IMR-90 (cell line): Measurements from ENCODE around the gene GREB1L. TPM values are rescaled to one million over a fixed set of nuclear protein-coding genes. Genes with fewer than 3 reads are reported as not detected.

Experiments used
- ATAC-seq: fragments of 200-7000 bp; cut with Tn5 transposase; 2 replicates; pipeline ENCODE4 v1.9.1; 2020; ENCODE audit warnings: low read depth, mild to moderate bottlenecking, moderate library complexity
- BruUV-seq: library from RNA; stranded (reverse); fragments of 400-500 nt; replicated peaks from 2 replicates; lab custom pipeline; 2021; lab: Mats Ljungman, UMichigan
- CTCF ChIA-PET: fragments of 300-600 bp; formaldehyde crosslinking; extraction: SDS; loops from one replicate; lab custom pipeline; 2021; ENCODE audit warnings: antibody characterized with exemption; lab: Yijun Ruan, JAX
- POLR2A ChIA-PET: fragments of 300-600 bp; sonication (Branson Sonifier 250); formaldehyde crosslinking; loops from one replicate; lab custom pipeline; 2022; ENCODE audit warnings: antibody characterized with exemption; ENCODE audit not compliant: unreplicated experiment; lab: Charles Lee
- DNase-seq: peaks from one replicate; pipeline ENCODE4 v3.0.0; 2013
- H2AFZ ChIP-seq: replicated peaks from 2 replicates; pipeline ENCODE3; 2013; ENCODE audit warnings: low read length, mild to moderate bottlenecking; ENCODE audit not compliant: poor library complexity
- H2AK5ac ChIP-seq: 2 replicates; pipeline ENCODE4 v1.6.1; 2013; ENCODE audit warnings: low read depth, low read length, inconsistent platforms
- H2AK9ac ChIP-seq: replicated peaks from 2 replicates; pipeline ENCODE3; 2013; ENCODE audit warnings: mild to moderate bottlenecking, low read depth, low read length, moderate library complexity; ENCODE audit not compliant: poor library complexity
- H2BK120ac ChIP-seq: 2 replicates; pipeline ENCODE4 v1.6.1; 2013; ENCODE audit warnings: low read depth, low read length, inconsistent platforms
- H2BK15ac ChIP-seq: 3 replicates; pipeline ENCODE4 v1.6.1; 2013; ENCODE audit warnings: low read depth, low read length, inconsistent platforms
- H2BK20ac ChIP-seq: 2 replicates; pipeline ENCODE4 v1.6.1; 2013; ENCODE audit warnings: low read depth, mild to moderate bottlenecking, inconsistent platforms, low read length, moderate library complexity
- H2BK5ac ChIP-seq: 2 replicates; pipeline ENCODE4 v1.6.1; 2013; ENCODE audit warnings: mild to moderate bottlenecking, low read depth, low read length, inconsistent platforms; ENCODE audit not compliant: poor library complexity, severe bottlenecking
- H3K14ac ChIP-seq: replicated peaks from 2 replicates; pipeline ENCODE4 v1.6.1; 2013; ENCODE audit warnings: low read depth, low read length, inconsistent platforms
- H3K18ac ChIP-seq: 2 replicates; pipeline ENCODE4 v1.6.1; 2013; ENCODE audit warnings: low read depth, low read length, control low read depth
- H3K23ac ChIP-seq: 2 replicates; pipeline ENCODE4 v1.6.1; 2013; ENCODE audit warnings: low read depth, low read length, inconsistent platforms
- H3K27ac ChIP-seq: 2 replicates; pipeline ENCODE4 v1.5.1; 2013; ENCODE audit warnings: mild to moderate bottlenecking, control low read depth, low read length; ENCODE audit not compliant: insufficient read depth
- H3K27me3 ChIP-seq: 2 replicates; pipeline ENCODE4 v1.6.1; 2013; ENCODE audit warnings: low read length; ENCODE audit not compliant: control insufficient read depth, insufficient read depth
- H3K36me3 ChIP-seq: 2 replicates; pipeline ENCODE4 v1.6.1; 2013; ENCODE audit warnings: low read length, mixed read lengths; ENCODE audit not compliant: control insufficient read depth, insufficient read depth
- H3K4ac ChIP-seq: 2 replicates; pipeline ENCODE4 v1.6.1; 2013; ENCODE audit warnings: low read depth, low read length, inconsistent platforms
- H3K4me1 ChIP-seq: 2 replicates; pipeline ENCODE4 v1.6.1; 2013; ENCODE audit warnings: low read length, mixed read lengths; ENCODE audit not compliant: control insufficient read depth, insufficient read depth
- H3K4me2 ChIP-seq: 2 replicates; pipeline ENCODE4 v1.6.1; 2013; ENCODE audit warnings: low read depth, mild to moderate bottlenecking, control low read depth, low read length, moderate library complexity
- H3K4me3 ChIP-seq: 2 replicates; pipeline ENCODE4 v1.5.1; 2013; ENCODE audit warnings: low read depth, mild to moderate bottlenecking, control low read depth, low read length, moderate library complexity; ENCODE audit not compliant: insufficient read depth
- H3K56ac ChIP-seq: 2 replicates; pipeline ENCODE4 v1.6.1; 2013; ENCODE audit warnings: low read length, inconsistent platforms; ENCODE audit not compliant: insufficient read depth; ENCODE audit errors: extremely low read depth
- H3K79me1 ChIP-seq, 2 experiments: 2 replicates each; pipeline ENCODE4 v1.6.1; 2013; ENCODE audit warnings: low read length in 2 of 2, inconsistent platforms in 1 of 2, low read depth in 1 of 2
- H3K9ac ChIP-seq: 2 replicates; pipeline ENCODE4 v1.6.1; 2013; ENCODE audit warnings: low read depth, low read length, control low read depth
- H3K9me1 ChIP-seq: 2 replicates; pipeline ENCODE4 v1.6.1; 2013; ENCODE audit warnings: low read length, inconsistent platforms; ENCODE audit not compliant: insufficient read depth
- H3K9me3 ChIP-seq: 2 replicates; pipeline ENCODE4 v1.6.1; 2013; ENCODE audit warnings: low read length; ENCODE audit not compliant: control insufficient read depth, insufficient read depth
- H4K20me1 ChIP-seq: 2 replicates; pipeline ENCODE4 v1.6.1; 2013; ENCODE audit warnings: low read length, inconsistent platforms; ENCODE audit not compliant: insufficient read depth
- H4K5ac ChIP-seq: 2 replicates; pipeline ENCODE4 v1.6.1; 2013; ENCODE audit warnings: mild to moderate bottlenecking, low read depth, low read length, control low read depth
- H4K8ac ChIP-seq, 2 experiments: 2 replicates each; pipeline ENCODE4 v1.6.1; 2013; ENCODE audit warnings: low read depth in 2 of 2, low read length in 2 of 2, control low read depth in 1 of 2, inconsistent platforms in 1 of 2
- H4K91ac ChIP-seq: 2 replicates; pipeline ENCODE4 v1.6.1; 2013; ENCODE audit warnings: low read depth, low read length, inconsistent platforms; ENCODE audit not compliant: insufficient read depth
- BHLHE40 ChIP-seq: fragments of 150-350 bp; IDR thresholded peaks from 2 replicates; pipeline ENCODE4 v1.6.1; 2016; ENCODE audit warnings: mild to moderate bottlenecking, low read depth, low read length
- CHD1 ChIP-seq: IDR thresholded peaks from 2 replicates; pipeline ENCODE4 v1.6.1; 2012; ENCODE audit warnings: low read depth, low read length, improper control_type of control experiment
- CTCF ChIP-seq: conservative IDR thresholded peaks from 2 replicates; pipeline ENCODE4 v1.5.1; 2012; ENCODE audit warnings: mild to moderate bottlenecking, low read depth, low read length, improper control_type of control experiment
- ELK1 ChIP-seq: fragments of 150-350 bp; IDR thresholded peaks from 2 replicates; pipeline ENCODE4 v1.6.1; 2016; ENCODE audit warnings: low read depth, mild to moderate bottlenecking, low read length, moderate library complexity, borderline replicate concordance
- FOS ChIP-seq: fragments of 150-350 bp; IDR thresholded peaks from 2 replicates; pipeline ENCODE4 v1.6.1; 2016; ENCODE audit warnings: low read depth, low read length
- MAFK ChIP-seq: IDR thresholded peaks from 2 replicates; pipeline ENCODE4 v1.6.1; 2012; ENCODE audit warnings: low read depth, low read length, improper control_type of control experiment
- MAZ ChIP-seq: IDR thresholded peaks from 2 replicates; pipeline ENCODE4 v1.6.1; 2012; ENCODE audit warnings: low read depth, mild to moderate bottlenecking, low read length, improper control_type of control experiment, moderate library complexity, borderline replicate concordance
- MXI1 ChIP-seq: IDR thresholded peaks from 2 replicates; pipeline ENCODE4 v1.6.1; 2012; ENCODE audit warnings: low read depth, mild to moderate bottlenecking, low read length, moderate library complexity, borderline replicate concordance
- NFE2L2 ChIP-seq: fragments of 150-350 bp; IDR thresholded peaks from 2 replicates; pipeline ENCODE4 v1.6.1; 2016; ENCODE audit warnings: low read depth, mild to moderate bottlenecking, low read length
- POLR2A ChIP-seq: IDR thresholded peaks from 2 replicates; pipeline ENCODE4 v1.6.1; 2012; ENCODE audit warnings: mild to moderate bottlenecking, low read depth, low read length
- RAD21 ChIP-seq: IDR thresholded peaks from 2 replicates; pipeline ENCODE4 v1.6.1; 2012; ENCODE audit warnings: low read length, improper control_type of control experiment
- RCOR1 ChIP-seq: IDR thresholded peaks from 2 replicates; pipeline ENCODE4 v1.6.1; 2012; ENCODE audit warnings: mild to moderate bottlenecking, low read length, improper control_type of control experiment; ENCODE audit not compliant: insufficient replicate concordance
- RFX5 ChIP-seq: IDR thresholded peaks from 2 replicates; pipeline ENCODE4 v1.8.0; 2012; ENCODE audit warnings: low read depth, mild to moderate bottlenecking, low read length, moderate library complexity
- USF2 ChIP-seq: fragments of 150-350 bp; IDR thresholded peaks from 2 replicates; pipeline ENCODE4 v1.6.1; 2017; ENCODE audit warnings: mild to moderate bottlenecking, antibody characterized with exemption, low read length, low read depth
- WGBS, 2 experiments: methylation state at CpG; one replicate each; pipeline versions ENCODE4 v1.1.5 to v1.1.7; 2013; ENCODE audit warnings: missing lambda C conversion rate in 2 of 2; ENCODE audit not compliant: insufficient read length in 1 of 2; ENCODE audit errors: extremely low coverage in 2 of 2; 5-methylcytosine and 5-hydroxymethylcytosine counted together
- dilution Hi-C: fragments of 300-500 bp; cut with HindIII; formaldehyde crosslinking; loops from one replicate; pipeline ENCODE4 v1.14.3; 2018; ENCODE audit warnings: low sequenced_read_pairs; ENCODE audit not compliant: unreplicated experiment
- in situ Hi-C: fragments of 300-500 bp; cut with MboI; formaldehyde crosslinking; loops from 3 replicates; pipeline ENCODE4 v1.14.3; 2019; ENCODE audit warnings: low sequenced_read_pairs, inconsistent platforms, mixed read lengths
- intact Hi-C: fragments of 100-400 bp; cut with micrococcal nuclease; formaldehyde crosslinking; loops from 2 replicates; pipeline ENCODE4 v1.10.0; 2022
- polyA plus RNA-seq, 3 experiments: library from polyadenylated mRNA; depleted of rRNA; stranded (reverse); fragments of >200 nt; gene quantifications; 2 replicates each; pipeline ENCODE4 v1.2.3, GENCODE V29; 2012; ENCODE audit warnings: low replicate concordance in 1 of 3
- total RNA-seq: library from RNA; depleted of rRNA; stranded (reverse); fragments of >200 nt; gene quantifications from 2 replicates; pipeline ENCODE4 v1.2.3, GENCODE V29; 2012

The GREB1L gene
- total and polyA plus RNA-seq, 2 of the 4 experiments (the other 2 are of a cell fraction), result under 0.01 to 0.02 TPM

- CTCF ChIA-PET, result interaction anchor here (0.6 kb wide), 1 partner anchor 135 kb away, joined by 4 read pairs; no protein-coding TSS in a partner anchor
- in situ Hi-C loops, result no loop called here
- Histone ChIP-seq H2BK20ac (no peak overlapping the region), H3K18ac (no peak overlapping the region), H3K9me1 (no peaks in the 10 kb centered on the region), H4K8ac (no peak overlapping the region), H3K79me1 (no peaks in the 10 kb centered on the region), H4K5ac (no peak overlapping the region), H3K23ac (no peak overlapping the region), H3K4ac (no peak overlapping the region), H3K4me1 (no peaks in the 10 kb centered on the region), H2BK15ac (no peak overlapping the region), H2BK5ac (no peak overlapping the region), H3K9ac (no peak overlapping the region), H3K4me2 (no peak overlapping the region), H2BK120ac (no peak overlapping the region), H3K56ac (no peak overlapping the region), H3K27me3 (peaks cover 7% of the 10 kb centered on the region), H2AK9ac (no peak overlapping the region), H4K20me1 (no peaks in the 10 kb centered on the region), H3K27ac (no peak overlapping the region), H3K14ac (no peak overlapping the region), H2AFZ (no peak overlapping the region), H3K4me3 (no peak overlapping the region), H4K91ac (no peak overlapping the region), H3K36me3 (no peaks in the 10 kb centered on the region), H3K9me3 (no peaks in the 10 kb centered on the region), H2AK5ac (no peak overlapping the region)
- WGBS, 2 experiments, result no CpG with 5 or more reads among the region's 1 CpG
- no peak for ATAC-seq
- BruUV-seq, result no TSS peak
- TF ChIP-seq NFE2L2 (no peak), CTCF (no peak), CHD1 (no peak), RCOR1 (no peak), ELK1 (no peak), RFX5 (no peak), FOS (no peak), MAZ (no peak), RAD21 (no peak), USF2 (no peak), MAFK (no peak), MXI1 (no peak), POLR2A (no peak), BHLHE40 (no peak)
- dilution Hi-C loops, result no loop called here
- DNase-seq, result no peak
- POLR2A ChIA-PET, result no interaction called here
- intact Hi-C loops, result loop anchor here (5.0 kb wide), 1 partner anchor 161 kb away; no protein-coding TSS in a partner anchor
Observed at GRCh38 chr18:21362831-21363230, 120.8 kb downstream of the GREB1L start.
